GM19372 (cell line): ENCODE data around the gene EHF.
"Not testable (repeated sequence)": the region's sequence is repeated elsewhere in the genome, so short reads cannot be mapped to it uniquely, and the experiment has no call there.

Experiments used
- ATAC-seq: cut with Tn5 transposase; IDR thresholded peaks from one replicate; pipeline ENCODE4 v1.9.1; 2021; ENCODE audit warnings: mild to moderate bottlenecking, low read depth, moderate library complexity; ENCODE audit not compliant: unreplicated experiment

EHF gene

DNA sequence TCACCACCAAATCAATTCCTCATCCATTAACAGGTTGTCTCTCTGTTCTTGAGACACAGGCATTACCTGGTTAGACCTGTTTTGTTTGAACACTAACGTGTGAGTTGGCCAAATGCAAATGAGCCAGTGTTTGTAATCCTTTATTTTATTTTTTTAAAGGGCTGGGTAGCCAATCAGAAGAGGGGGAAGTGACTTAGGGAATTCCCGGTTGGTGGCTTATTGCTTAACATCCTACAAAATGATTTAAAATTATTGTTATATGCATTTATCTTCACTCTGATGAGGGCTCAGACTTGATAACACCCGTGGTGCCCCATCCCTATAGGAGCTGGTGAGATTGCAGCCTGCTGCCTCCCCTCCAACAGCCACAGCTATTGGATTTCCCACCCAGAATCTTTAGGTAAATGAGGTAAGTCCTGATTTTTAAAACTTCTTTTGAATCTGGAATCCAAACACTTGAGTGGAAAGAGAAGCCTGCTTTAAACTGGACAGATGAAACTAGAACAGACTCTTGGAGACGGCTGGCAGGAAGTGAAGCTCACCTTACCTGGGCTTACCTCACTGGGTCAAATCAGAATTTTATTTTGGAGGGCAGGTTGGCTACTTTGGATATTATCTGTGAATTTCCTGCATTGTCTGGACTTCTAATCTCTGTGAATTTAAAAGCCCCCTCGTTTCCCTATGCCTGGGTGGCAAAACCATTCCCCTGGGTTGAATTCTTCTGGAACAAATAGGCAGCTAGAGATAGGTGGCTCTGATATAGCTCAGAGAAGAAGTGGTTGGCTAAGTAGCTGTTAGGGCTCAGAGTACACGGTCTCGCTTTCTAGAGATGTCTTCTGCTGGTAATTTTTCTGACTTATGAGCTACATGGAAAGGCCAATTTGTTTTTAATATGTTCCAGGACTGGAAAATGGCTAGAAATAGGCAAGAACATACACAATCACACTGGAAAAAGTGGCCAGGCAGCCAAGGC, at the start of gene EHF:
Gene EHF, plus strand, starts transcription at position 274 of the 973 bp plus-strand sequence. CDS start 21,538 bp downstream, outside the sequence.
- no peak for ATAC-seq

- ATAC-seq: no peak
These were observed 47.4 kb upstream of the EHF start for GRCh38 chr11:34573537-34573936.

DNA sequence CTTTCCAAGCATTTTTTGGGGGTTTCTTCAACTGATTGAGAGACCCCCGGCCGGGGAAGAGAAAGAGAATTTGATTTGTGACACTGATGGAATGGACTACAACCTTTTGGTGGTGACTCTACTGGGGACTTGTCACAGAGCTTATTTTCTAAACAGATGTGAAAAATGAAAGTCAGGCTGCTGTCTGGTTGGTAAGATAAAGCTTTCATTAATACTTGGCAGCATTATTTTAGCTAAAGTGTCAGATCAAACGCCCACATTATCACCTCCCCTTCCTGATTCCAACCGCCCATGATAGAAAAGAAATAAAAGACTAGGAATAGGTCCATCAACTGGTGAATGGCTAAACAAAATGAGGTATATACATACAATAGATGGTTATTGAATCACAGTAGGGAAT, 45.6 kb upstream of the EHF start:
- ATAC-seq: no peak

DNA sequence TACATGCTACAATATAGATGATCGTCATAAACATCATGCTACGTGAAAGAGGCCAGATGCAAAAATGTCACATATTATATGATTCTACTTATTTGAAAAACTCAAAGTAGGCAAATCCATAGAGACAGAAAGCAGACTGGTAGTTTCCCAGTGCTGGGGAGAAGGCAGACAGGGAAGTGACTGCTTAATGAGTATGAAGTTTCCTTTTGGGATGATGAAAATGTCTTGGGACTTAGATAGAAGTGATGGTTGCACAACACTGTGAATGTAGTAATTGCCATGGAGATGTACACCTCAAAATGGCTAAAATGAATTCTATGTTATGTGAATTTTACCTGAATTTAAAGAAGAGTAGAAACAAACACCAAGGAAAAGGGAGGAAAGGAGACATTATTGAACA, 45.2 kb upstream of the EHF start:
- ATAC-seq: no peak

DNA sequence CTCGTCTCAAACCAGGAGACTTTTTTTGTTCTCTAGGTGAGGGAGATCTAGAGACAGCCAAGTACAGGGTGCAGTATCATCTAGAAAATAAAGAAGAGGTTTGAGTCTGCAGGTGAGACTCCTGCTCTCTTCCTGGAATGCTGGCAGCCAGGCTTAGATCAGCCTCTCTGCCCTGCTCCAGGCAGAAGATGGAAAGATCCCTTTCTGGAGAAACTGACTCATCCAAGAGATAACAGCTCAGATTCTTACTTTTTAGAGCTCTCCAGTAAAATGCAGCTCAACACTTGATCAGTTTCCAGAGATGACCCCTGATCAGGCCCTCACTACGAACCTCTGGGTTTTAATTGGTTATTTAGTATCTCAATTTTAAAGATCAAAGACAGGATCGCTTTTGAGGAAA, 44.6 kb upstream of the EHF start:
- no peak for ATAC-seq

DNA sequence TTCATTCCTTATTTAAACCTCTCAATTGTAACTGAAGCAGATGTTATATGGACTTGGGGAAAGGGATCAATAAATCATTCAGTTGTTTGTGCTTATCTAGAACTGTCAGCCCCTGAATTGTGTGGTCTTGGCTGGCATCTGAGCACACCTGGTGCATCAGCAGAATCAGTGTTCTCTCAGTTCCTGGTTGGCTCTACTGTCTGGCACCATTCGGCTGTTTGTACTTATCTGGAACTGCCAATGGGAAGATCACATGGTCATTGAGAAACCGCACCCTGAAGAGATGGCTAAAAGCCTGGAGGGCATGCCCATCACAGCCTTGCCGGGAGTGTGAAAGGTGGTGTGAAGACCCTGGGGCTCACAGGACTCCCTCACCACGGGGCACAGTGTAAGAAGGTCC, 37.1 kb upstream of the EHF start:
- ATAC-seq: no peak

- ATAC-seq: no peak
These were observed 35.6 kb upstream of the EHF start for GRCh38 chr11:34585304-34585734.

- peak; percentile 62 for ATAC-seq
These were observed 35.0 kb upstream of the EHF start for GRCh38 chr11:34585735-34586487.

- ATAC-seq: no peak
These were observed 34.2 kb upstream of the EHF start for GRCh38 chr11:34586488-34587281.

DNA sequence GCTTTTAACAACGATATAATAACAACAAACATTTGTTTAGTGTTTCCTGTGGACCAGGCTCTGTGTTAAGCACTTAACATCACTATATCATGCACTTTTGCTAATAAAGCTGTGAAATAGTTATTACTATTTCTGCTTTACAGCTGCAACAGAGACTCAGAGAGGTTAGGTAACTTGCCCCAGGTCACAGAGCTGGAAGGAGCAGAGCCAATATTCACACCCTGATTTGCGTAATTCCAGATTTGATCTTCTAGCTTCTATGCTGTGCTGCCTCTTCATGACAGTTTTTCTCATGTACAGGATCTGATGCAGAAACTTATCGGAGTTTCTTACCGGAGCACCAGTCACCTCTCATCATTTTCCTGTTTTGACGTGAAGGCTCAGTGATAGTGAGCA, 33.6 kb upstream of the EHF start:
- no peak for ATAC-seq

DNA sequence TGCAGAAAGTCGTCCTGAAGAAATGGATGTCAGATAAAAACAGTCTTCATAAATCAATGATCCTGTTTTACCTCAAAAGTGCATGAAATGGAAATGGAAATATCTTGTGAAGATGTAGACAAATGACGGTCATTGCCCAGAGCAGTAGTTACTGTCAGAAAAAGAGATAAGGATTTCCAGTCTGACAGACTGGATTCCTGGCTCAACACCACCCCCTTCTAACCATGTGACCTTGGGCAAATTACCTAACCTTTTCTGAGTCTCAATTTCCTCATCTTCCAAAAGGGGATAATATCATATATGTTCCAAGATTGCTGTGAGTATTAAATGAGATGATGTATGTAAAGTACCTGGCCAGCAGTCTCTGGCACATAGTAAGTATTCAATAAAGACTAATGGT, 32.9 kb upstream of the EHF start:
- no peak for ATAC-seq

GRCh38 chr11:34588701-34589100, 32.2 kb upstream of the EHF start:
- ATAC-seq: no peak

DNA sequence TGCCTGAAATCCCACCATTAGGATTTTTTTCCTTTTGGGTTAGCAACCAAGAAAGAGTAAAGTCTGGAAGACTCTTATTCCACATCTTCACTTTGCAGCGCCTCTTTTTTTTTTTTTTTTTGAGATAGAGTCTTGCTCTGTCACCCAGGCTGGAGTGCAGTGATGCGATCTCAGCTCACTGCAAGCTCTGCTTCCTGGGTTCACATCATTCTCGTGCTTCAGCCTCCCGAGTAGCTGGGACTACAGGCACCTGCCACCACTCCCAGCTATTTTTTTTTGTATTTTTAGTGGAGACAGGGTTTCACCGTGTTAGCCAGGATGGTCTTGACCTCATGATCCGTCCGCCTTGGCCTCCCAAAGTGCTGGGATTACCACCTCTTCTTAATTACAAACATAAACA, 31.7 kb upstream of the EHF start:
- not testable (repeated sequence) for ATAC-seq

GRCh38 chr11:34593085-34593484, 27.8 kb upstream of the EHF start:
- ATAC-seq: no peak

DNA sequence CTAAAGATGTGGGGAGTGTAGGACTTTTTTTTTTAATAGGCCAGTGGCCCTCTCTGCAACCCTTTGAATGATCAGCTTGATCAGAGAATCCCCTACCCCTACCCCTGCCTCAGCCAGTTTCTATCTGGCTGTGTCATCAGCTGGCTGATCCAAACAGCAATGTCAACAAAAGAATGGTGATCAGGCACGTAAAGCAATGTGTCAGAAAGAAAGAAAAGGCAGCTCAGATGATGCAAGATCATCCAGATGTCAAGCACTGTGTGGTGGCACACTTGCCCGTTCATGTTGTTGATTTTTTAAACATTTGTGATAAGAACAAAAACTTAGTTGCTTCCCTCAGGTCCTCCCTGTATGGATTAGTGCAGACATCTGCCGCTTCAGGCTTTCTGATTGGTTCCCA, 26.3 kb upstream of the EHF start:
- no peak for ATAC-seq

DNA sequence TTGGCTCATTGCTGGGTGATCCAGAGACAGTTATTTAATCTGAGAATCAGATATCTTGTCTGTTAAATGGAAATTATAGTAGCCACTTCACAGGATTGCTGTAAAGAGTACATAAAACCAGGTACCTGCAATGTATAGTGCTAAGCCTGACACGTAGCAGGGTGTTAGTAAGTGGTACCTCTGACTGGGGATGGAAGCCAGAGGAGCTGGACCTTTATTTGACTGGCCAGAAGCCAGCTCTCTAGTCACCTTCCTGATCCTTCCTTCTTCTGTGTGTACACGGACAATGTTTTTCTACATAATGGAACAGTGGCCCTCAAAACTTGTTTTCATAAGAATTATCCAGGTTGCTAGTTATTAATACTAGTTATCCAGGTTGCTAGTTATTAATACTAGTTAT, 25.5 kb upstream of the EHF start:
- no peak for ATAC-seq

GRCh38 chr11:34595960-34596644, 24.8 kb upstream of the EHF start:
- no peak for ATAC-seq

- ATAC-seq: no peak
These were observed 21.4 kb upstream of the EHF start for GRCh38 chr11:34599406-34599945.

DNA sequence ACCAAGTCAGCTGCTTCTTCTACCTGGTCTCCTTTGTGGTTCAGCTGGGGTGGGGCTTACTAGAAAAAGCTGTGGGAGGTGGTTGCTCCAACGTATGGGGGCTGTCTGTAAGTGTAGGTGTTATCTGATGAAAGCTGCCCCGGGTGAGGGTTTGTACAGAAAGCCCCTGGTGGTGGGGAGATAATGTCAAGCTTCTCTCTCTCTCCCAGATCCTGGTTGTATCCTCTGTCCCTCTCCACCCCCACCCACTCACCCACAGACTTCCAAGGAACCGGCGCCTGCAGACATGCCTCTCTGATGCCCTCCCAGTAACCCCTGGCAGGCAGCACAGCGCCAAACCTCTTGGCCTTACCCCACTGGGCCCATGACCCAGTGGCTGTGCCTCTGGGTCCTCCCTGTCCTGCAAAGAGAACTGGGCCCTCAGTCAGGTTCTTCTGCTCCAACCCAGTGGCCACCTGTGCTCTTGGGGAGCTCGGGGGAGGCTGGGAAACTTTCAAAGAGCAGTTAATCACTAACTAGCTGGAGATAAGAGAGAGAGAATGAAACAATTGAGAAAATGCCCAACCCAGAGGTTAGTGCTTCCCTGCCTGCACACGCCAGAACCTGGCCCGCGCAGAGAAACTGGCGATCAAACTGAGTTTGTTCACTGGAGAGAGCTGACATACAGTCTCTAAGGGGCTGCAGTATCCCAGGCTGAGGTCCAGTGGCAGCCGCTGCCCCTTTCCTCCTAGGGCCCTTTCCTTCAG, 20.4 kb upstream of the EHF start:
- no peak for ATAC-seq
